ENCODE measurements around the gene BACH2. TPM values are rescaled to one million over a fixed set of nuclear protein-coding genes. Genes with fewer than 3 reads are reported as not detected.
"Not testable (repeated sequence)": the region's sequence is repeated elsewhere in the genome, so short reads cannot be mapped to it uniquely, and the experiment has no call there.

Gene BACH2
- total RNA-seq, 2 experiments from 2014 or later, result 75.1 to 77.9 TPM

DNA sequence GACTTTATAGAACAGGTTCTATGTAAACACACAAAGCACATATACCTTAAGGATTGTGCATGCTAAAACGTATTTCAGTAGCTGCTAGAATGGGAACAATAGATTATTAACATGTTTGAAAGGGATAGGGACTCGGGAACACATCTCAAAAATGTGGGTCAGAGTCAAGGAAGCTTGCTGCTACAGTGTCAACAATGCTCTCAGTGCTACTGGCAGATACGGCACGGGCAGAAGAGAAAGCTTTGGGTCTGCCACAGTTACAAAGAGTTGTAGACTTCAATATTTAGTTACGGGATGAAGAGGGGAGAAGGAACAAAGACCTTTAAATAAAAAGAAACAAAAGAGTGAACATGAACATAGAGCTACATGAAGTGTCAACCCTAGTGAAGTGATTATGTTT lies 170.5 kb downstream of the BACH2 start:
- CTCF ChIA-PET, result interaction anchor here (0.9 to 1.7 kb wide), 2 partner anchors 30 to 43 kb away, joined by 3 read pairs; no protein-coding TSS in a partner anchor
- Mint-ChIP-seq H3K9me3 (no peaks in the 10 kb centered on the region), H3K27me3 (ENCODE audit: low read depth) (no peaks in the 10 kb centered on the region), H3K4me1 (ENCODE audit: low read depth) (peaks cover 77% of the 10 kb centered on the region), H3K36me3 (ENCODE audit: low read depth) (peaks cover 47% of the 10 kb centered on the region), H3K4me3 (peak overlapping the region; percentile 36), H3K27ac (peak overlapping the region; percentile 47)
- DNase-seq, result no peak
- intact Hi-C loops (cut with micrococcal nuclease), result no loop called here

DNA sequence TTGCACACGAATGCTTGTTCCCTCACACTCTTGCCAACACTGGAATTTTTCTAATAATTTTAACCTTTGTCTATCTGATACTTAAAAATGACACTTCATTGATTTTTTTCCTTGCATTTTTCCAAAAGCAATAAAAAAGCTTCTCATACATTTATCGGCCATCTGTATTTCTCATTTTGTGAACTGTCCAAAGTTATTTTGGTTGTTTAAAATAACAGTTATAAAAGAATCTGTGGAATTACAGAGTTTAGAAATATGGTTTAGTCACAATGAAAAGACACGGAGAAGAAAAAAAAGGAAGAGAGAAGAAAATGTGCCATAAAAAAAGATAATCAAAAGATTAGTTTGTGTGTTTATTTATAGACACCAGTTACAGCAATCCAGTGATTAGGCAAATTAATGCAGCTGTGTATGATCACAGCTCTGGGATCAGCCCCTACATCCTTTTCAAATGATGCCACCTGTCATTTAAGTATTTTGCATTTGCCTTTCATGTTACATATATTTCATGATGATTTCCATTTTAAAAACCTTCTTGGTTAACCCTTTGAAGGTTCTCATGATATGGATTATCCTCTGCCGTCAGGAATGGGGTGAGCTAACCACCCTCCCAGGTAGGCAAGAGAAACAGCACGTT lies 171.7 kb downstream of the BACH2 start:
- Mint-ChIP-seq H3K9me3 (no peaks in the 10 kb centered on the region), H3K4me1 (ENCODE audit: low read depth) (peaks cover 76% of the 10 kb centered on the region), H3K27ac (no peak overlapping the region), H3K36me3 (ENCODE audit: low read depth) (peaks cover 43% of the 10 kb centered on the region), H3K27me3 (ENCODE audit: low read depth) (no peaks in the 10 kb centered on the region), H3K4me3 (no peak overlapping the region)
- no peak for DNase-seq
- intact Hi-C loops (cut with micrococcal nuclease), result loop anchor here (1.0 kb wide), 1 partner anchor 12 kb away; no protein-coding TSS in a partner anchor
- CTCF ChIA-PET, result interaction anchor here (1.1 to 1.7 kb wide), 2 partner anchors 9 to 29 kb away, joined by 3 read pairs; no protein-coding TSS in a partner anchor

DNA sequence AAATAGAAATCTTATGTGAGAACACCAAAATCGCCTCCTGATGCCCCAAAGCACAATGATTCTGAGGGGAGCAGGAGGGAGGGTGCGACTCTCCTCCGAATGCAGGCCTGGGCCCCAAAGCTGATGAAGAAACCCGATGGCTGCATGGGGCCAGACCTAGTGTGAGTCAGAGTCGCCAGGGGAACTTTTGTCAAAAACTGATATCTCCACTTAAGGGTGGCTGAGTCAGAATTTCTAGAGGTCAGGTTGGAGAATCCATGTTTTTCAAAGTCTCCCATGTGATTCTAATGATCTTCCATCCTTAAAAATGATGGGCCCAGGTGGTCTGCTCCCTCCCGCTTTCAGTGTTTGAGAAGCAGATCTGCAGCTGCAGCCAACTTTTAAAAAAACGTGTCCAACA lies 172.8 kb downstream of the BACH2 start:
- H3K9me3 Mint-ChIP-seq, result no peaks in the 10 kb centered on the region
- DNase-seq, result peak; percentile 69
- intact Hi-C loops (cut with micrococcal nuclease), result loop anchor here (1.0 kb wide), 1 partner anchor 13 kb away; no protein-coding TSS in a partner anchor
- no peaks in the 10 kb centered on the region for H3K27me3 Mint-ChIP-seq (ENCODE audit: low read depth)
- CTCF ChIA-PET, result interaction anchor here (1.2 kb wide), 1 partner anchor 35 kb away, joined by 3 read pairs; no protein-coding TSS in a partner anchor
- peaks cover 83% of the 10 kb centered on the region for H3K4me1 Mint-ChIP-seq (ENCODE audit: low read depth)
- peaks cover 38% of the 10 kb centered on the region for H3K36me3 Mint-ChIP-seq (ENCODE audit: low read depth)
- peak overlapping the region; percentile 81 for H3K27ac Mint-ChIP-seq
- no peak overlapping the region for H3K4me3 Mint-ChIP-seq

DNA sequence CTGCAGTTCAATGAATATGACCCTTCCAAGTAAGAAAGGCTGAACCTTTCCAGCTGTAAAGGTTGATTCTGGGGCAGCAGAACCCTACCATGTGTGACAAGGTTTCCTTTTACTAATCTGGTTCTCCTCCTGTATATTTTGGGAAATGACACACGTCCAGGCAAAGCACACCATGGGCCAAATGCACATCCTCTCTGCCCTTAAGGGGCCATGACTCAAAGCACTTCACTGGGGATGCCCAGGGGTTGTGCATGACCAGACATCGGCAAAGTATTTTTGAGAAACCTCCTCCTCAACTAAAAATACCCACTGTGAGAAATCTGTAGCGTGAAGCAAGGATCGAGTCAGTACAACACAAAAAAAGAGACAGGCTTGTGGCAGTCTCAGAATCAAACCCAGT lies 174.7 kb downstream of the BACH2 start:
- peak; percentile 82 for DNase-seq
- intact Hi-C loops (cut with micrococcal nuclease), result loop anchor here (1.0 kb wide), 5 partner anchors 11 to 127 kb away; no protein-coding TSS in a partner anchor
- Mint-ChIP-seq H3K27me3 (ENCODE audit: low read depth) (no peaks in the 10 kb centered on the region), H3K4me1 (ENCODE audit: low read depth) (peaks cover 89% of the 10 kb centered on the region), H3K27ac (peak overlapping the region; percentile 88), H3K9me3 (peaks cover 7% of the 10 kb centered on the region), H3K36me3 (ENCODE audit: low read depth) (peaks cover 32% of the 10 kb centered on the region), H3K4me3 (no peak overlapping the region)
- CTCF ChIA-PET, result interaction anchor here (4.8 kb wide), 1 partner anchor 12 kb away, joined by 27 read pairs; no protein-coding TSS in a partner anchor

DNA sequence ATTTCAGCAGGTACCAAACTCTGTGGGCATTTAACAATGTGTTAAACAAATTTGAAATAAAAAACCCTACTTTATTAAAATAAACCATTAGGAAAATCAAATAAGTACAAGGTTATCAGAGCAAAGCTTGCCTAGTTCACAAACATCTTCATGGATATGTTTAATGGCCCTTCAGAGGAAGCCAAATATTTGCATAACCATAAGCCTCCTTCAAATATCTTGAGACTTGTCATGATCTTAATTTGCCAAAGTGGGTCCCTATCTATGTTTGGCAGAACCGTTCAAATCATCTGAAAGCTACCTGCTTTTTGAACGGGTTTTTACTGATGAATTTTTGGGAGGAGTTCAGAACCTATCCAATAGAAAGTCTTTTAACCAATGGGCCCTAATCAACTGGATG lies 176.3 kb downstream of the BACH2 start:
- Mint-ChIP-seq H3K9me3 (peaks cover 19% of the 10 kb centered on the region), H3K4me3 (no peak overlapping the region), H3K4me1 (ENCODE audit: low read depth) (peaks cover 80% of the 10 kb centered on the region), H3K27me3 (ENCODE audit: low read depth) (no peaks in the 10 kb centered on the region), H3K36me3 (ENCODE audit: low read depth) (peaks cover 40% of the 10 kb centered on the region), H3K27ac (peak overlapping the region; percentile 54)
- DNase-seq, result no peak
- intact Hi-C loops (cut with micrococcal nuclease), result no loop called here
- CTCF ChIA-PET, result interaction anchor here (0.6 to 4.8 kb wide), 4 partner anchors 11 to 191 kb away, joined by 3 to 27 read pairs (median 6); no protein-coding TSS in a partner anchor

DNA sequence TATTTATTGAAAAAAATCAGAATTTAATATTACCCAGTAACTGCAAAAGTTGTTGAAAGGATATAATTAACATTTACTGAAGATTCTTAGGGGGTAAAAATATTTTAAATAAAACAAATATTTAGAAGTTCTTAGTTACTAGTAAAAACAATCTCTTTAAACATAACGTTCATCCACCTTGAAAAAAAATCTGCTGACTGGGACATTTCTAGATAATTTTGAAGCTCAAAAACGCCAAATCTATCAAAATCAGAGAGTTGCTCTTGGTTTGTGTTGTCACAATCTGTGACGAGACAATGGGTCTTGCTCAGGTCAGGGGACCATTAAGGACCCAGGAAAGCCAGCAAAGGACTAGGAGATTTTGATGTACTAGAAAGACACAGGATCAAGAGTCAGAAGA lies 177.0 kb downstream of the BACH2 start:
- CTCF ChIA-PET, result interaction anchor here (0.6 to 4.8 kb wide), 7 partner anchors 10 to 192 kb away, joined by 3 to 27 read pairs (median 4); no protein-coding TSS in a partner anchor
- Mint-ChIP-seq H3K36me3 (ENCODE audit: low read depth) (peaks cover 45% of the 10 kb centered on the region), H3K4me1 (ENCODE audit: low read depth) (peaks cover 78% of the 10 kb centered on the region), H3K27ac (peak overlapping the region; percentile 51), H3K9me3 (peaks cover 24% of the 10 kb centered on the region), H3K4me3 (no peak overlapping the region), H3K27me3 (ENCODE audit: low read depth) (no peaks in the 10 kb centered on the region)
- DNase-seq, result no peak
- intact Hi-C loops (cut with micrococcal nuclease), result no loop called here

DNA sequence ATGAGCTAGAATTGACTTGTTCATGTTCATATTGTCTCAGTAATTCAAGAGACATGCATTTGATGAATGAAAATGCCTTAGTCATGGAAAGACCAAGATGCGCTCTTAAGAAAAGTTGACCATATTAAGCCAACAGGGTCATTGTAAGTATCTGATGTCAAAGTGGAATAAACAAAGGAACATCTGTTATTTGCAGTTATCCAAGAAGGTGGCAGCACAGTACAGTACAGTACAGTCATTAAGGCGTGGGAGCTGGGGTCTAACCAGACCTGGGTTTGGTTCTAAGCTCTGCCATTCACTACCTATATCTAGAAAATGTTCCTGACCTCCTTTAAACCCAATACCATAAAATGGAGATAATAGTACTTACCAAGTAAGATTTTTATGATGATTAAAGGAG lies 178.1 kb downstream of the BACH2 start:
- H3K9me3 Mint-ChIP-seq, result peaks cover 33% of the 10 kb centered on the region
- no peak overlapping the region for H3K27ac Mint-ChIP-seq
- H3K4me3 Mint-ChIP-seq, result no peak overlapping the region
- H3K36me3 Mint-ChIP-seq (ENCODE audit: low read depth), result peaks cover 51% of the 10 kb centered on the region
- peaks cover 74% of the 10 kb centered on the region for H3K4me1 Mint-ChIP-seq (ENCODE audit: low read depth)
- intact Hi-C loops (cut with micrococcal nuclease), result no loop called here
- no peaks in the 10 kb centered on the region for H3K27me3 Mint-ChIP-seq (ENCODE audit: low read depth)
- CTCF ChIA-PET, result interaction anchor here (0.7 to 4.8 kb wide), 6 partner anchors 9 to 178 kb away, joined by 3 to 27 read pairs (median 4); no protein-coding TSS in a partner anchor
- no peak for DNase-seq

DNA sequence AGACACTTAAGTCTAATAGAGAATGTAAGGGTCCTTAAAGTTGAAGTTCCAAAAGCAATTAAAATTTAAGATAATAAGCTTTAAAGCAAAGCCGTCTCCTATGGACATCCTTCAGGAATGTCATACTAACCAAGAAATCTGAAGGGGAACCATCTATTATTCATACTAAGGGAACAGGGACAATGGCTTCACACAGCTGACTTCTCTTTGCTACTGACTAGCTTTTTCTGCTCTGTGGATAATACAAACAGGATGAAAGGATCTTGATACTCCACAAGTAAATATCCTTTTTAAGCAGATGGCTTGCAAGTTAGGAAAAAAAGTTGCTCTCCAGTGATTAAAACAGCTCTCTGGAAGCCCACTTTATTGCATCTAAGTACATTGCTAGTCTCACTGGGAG lies 178.6 kb downstream of the BACH2 start:
- peaks cover 74% of the 10 kb centered on the region for H3K4me1 Mint-ChIP-seq (ENCODE audit: low read depth)
- H3K27ac Mint-ChIP-seq, result no peak overlapping the region
- CTCF ChIA-PET, result interaction anchor here (0.7 to 4.8 kb wide), 6 partner anchors 9 to 178 kb away, joined by 3 to 27 read pairs (median 4); no protein-coding TSS in a partner anchor
- no peak for DNase-seq
- intact Hi-C loops (cut with micrococcal nuclease), result no loop called here
- peaks cover 38% of the 10 kb centered on the region for H3K9me3 Mint-ChIP-seq
- H3K36me3 Mint-ChIP-seq (ENCODE audit: low read depth), result peaks cover 55% of the 10 kb centered on the region
- no peak overlapping the region for H3K4me3 Mint-ChIP-seq
- no peaks in the 10 kb centered on the region for H3K27me3 Mint-ChIP-seq (ENCODE audit: low read depth)

DNA sequence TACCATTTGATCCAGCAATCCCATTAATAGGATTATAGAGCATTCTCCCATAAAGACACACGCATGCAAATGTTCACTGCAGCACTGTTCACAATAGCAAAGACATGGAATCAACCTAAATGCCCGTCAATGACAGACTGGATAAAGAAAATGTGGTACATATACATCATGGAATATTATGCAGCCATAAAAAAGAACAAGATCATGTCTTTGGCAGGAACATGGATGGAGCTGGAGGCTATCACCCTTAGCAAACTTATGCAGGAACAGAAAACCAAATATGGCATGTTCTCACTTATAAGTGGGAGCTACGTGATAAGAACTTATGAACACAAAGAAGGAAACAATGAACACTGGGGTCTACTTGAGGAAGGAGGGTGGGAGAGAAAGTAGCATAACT lies 180.5 kb downstream of the BACH2 start:
- H3K4me3 Mint-ChIP-seq; DNase-seq; H3K27me3 Mint-ChIP-seq (ENCODE audit: low read depth); intact Hi-C loops (cut with micrococcal nuclease); H3K27ac Mint-ChIP-seq: not testable (repeated sequence)
- Mint-ChIP-seq H3K4me1 (ENCODE audit: low read depth) (peaks cover 78% of the 10 kb centered on the region), H3K9me3 (peaks cover 45% of the 10 kb centered on the region), H3K36me3 (ENCODE audit: low read depth) (peaks cover 53% of the 10 kb centered on the region)
- CTCF ChIA-PET, result interaction anchor here (0.9 to 1.5 kb wide), 3 partner anchors 9 to 20 kb away, joined by 3 to 4 read pairs (median 3); no protein-coding TSS in a partner anchor

DNA sequence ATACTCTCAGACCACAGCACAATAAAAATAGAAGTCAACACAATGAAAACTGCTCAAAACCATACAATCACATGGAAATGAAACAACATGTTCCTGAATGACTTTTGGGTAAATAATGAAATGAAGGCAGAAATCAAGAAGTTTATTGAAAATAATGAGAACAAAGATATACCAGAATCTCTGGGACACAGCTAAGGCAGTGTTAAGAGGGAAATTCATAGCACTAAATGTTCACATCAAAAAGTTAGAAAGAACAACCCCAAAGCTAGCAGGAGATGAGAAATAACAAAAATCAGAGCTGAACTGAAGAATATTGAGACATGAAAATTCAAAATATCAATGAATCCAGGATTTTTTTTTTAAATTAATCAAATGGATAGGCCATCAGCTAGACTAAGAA lies 183.3 kb downstream of the BACH2 start:
- Mint-ChIP-seq H3K4me1 (ENCODE audit: low read depth) (peaks cover 82% of the 10 kb centered on the region), H3K9me3 (peaks cover 45% of the 10 kb centered on the region), H3K4me3 (no peak overlapping the region), H3K27ac (no peak overlapping the region), H3K36me3 (ENCODE audit: low read depth) (peaks cover 58% of the 10 kb centered on the region), H3K27me3 (ENCODE audit: low read depth) (no peaks in the 10 kb centered on the region)
- DNase-seq, result no peak
- CTCF ChIA-PET, result no interaction called here
- intact Hi-C loops (cut with micrococcal nuclease), result no loop called here

DNA sequence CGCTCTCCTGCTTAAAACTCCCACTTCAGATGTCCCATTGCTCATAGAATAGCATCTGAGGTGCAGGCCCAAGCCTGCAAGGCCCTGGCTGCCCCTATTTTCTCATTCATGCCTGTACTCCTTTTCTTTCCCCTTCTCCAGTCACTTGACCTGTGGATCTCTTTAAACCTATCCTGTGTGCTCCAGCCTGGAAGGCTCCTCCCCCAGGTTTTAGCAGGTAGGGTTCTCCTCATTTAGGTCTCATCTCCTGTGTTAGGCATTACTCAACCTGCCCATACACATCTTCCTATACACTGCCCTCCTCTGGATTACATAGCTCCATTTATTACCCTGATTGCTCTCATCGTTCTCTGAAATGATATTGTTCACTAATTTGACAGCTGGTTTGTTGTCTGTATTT lies 185.3 kb downstream of the BACH2 start:
- CTCF ChIA-PET, result interaction anchor here (0.9 to 1.7 kb wide), 3 partner anchors 28 to 171 kb away, joined by 3 to 6 read pairs (median 3); no protein-coding TSS in a partner anchor
- Mint-ChIP-seq H3K27me3 (ENCODE audit: low read depth) (no peaks in the 10 kb centered on the region), H3K36me3 (ENCODE audit: low read depth) (peaks cover 43% of the 10 kb centered on the region), H3K4me3 (peak overlapping the region; percentile 2), H3K9me3 (peaks cover 34% of the 10 kb centered on the region), H3K4me1 (ENCODE audit: low read depth) (peaks cover 84% of the 10 kb centered on the region), H3K27ac (peak overlapping the region; percentile 31)
- DNase-seq, result no peak
- intact Hi-C loops (cut with micrococcal nuclease), result loop anchor here (1.0 kb wide), 1 partner anchor 11 kb away; no protein-coding TSS in a partner anchor

DNA sequence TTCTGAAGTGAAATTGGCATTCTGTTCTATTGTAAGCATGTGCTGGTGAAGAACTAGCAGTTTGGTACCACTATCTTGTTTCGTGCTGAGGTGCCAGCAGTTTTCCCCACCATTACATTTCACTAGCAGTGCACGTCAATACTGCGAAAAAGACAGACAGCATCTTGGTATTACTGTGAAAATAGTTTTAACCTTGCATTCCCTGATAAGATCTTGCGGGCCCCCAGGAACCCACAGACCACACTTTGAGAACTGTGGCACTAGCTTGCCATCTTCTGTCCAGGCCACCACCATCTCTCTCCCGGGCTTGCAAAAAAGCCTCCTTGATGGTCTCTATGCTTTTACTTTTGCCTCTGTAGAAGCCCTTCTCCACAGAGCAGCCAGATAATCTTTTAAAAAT lies 185.7 kb downstream of the BACH2 start:
- DNase-seq, result peak; percentile 65
- peaks cover 30% of the 10 kb centered on the region for H3K9me3 Mint-ChIP-seq
- peaks cover 86% of the 10 kb centered on the region for H3K4me1 Mint-ChIP-seq (ENCODE audit: low read depth)
- no peaks in the 10 kb centered on the region for H3K27me3 Mint-ChIP-seq (ENCODE audit: low read depth)
- peaks cover 39% of the 10 kb centered on the region for H3K36me3 Mint-ChIP-seq (ENCODE audit: low read depth)
- H3K4me3 Mint-ChIP-seq, result peak overlapping the region; percentile 2
- peak overlapping the region; percentile 31 for H3K27ac Mint-ChIP-seq
- CTCF ChIA-PET, result interaction anchor here (0.9 to 3.3 kb wide), 3 partner anchors 8 to 170 kb away, joined by 3 to 27 read pairs (median 6); no protein-coding TSS in a partner anchor
- intact Hi-C loops (cut with micrococcal nuclease), result loop anchor here (1.0 kb wide), 1 partner anchor 11 kb away; no protein-coding TSS in a partner anchor

Data from activated naive CD4-positive, alpha-beta T cell treated with anti-CD3 and anti-CD28 coated beads for 36 hours (primary cell).